GM23338 (cell line): ENCODE measurements around the gene PARD3.

Source experiments
- CREB1 ChIP-seq: fragments of 250-450 bp; sonication (Bioruptor Pico); IDR thresholded peaks from 2 replicates; pipeline ENCODE4 v1.5.0; 2020; ENCODE audit warnings: low read depth, mild to moderate bottlenecking, moderate library complexity
- EZH2 ChIP-seq: fragments of 200-600 bp; sonication (generic); IDR thresholded peaks from one replicate; pipeline ENCODE4 v1.8.0; 2017; ENCODE audit warnings: antibody characterized with exemption, mild to moderate bottlenecking, low read depth; ENCODE audit not compliant: unreplicated experiment
- EZH2phosphoT487 ChIP-seq: fragments of 200-600 bp; sonication (generic); IDR thresholded peaks from one replicate; pipeline ENCODE4 v1.8.1; 2018; ENCODE audit warnings: antibody characterized with exemption; ENCODE audit not compliant: unreplicated experiment
- JUNB ChIP-seq: IDR thresholded peaks from one replicate; pipeline ENCODE4 v1.6.1; 2016; ENCODE audit warnings: antibody characterized with exemption; ENCODE audit not compliant: unreplicated experiment
- NANOG ChIP-seq: IDR thresholded peaks from 2 replicates; pipeline ENCODE4 v1.6.1; 2016; ENCODE audit warnings: antibody characterized with exemption, borderline replicate concordance
- POLR2AphosphoS5 ChIP-seq: IDR thresholded peaks from 2 replicates; pipeline ENCODE4 v1.6.1; 2016; ENCODE audit warnings: antibody characterized with exemption, low read depth
- STAT1 ChIP-seq: IDR thresholded peaks from one replicate; pipeline ENCODE4 v1.6.1; 2016; ENCODE audit warnings: antibody characterized with exemption; ENCODE audit not compliant: unreplicated experiment
- ZNF114 ChIP-seq: fragments of 250-450 bp; sonication (Bioruptor Pico); IDR thresholded peaks from 2 replicates; pipeline ENCODE4 v1.5.0; 2020; ENCODE audit warnings: mild to moderate bottlenecking, moderate library complexity
- TF ChIP-seq, protein P1 (sequence below), 2 experiments: fragments of 200-600 bp in 1 of 2; sonication (generic) in 1 of 2; conservative IDR thresholded peaks; 2 replicates each; pipeline versions ENCODE4 v1.5.1 to v1.6.1; 2016 to 2017; ENCODE audit warnings: antibody characterized with exemption in 2 of 2, low read depth in 2 of 2, mild to moderate bottlenecking in 2 of 2, moderate library complexity in 1 of 2
- TF ChIP-seq, protein P2 (sequence below): IDR thresholded peaks from one replicate; pipeline ENCODE4 v1.6.1; 2018; ENCODE audit warnings: antibody characterized with exemption; ENCODE audit not compliant: unreplicated experiment
- TF ChIP-seq, protein P3 (sequence below): IDR thresholded peaks from 2 replicates; pipeline ENCODE4 v1.6.1; 2016; ENCODE audit warnings: antibody characterized with exemption
- TF ChIP-seq, protein P4 (sequence below): fragments of 250-450 bp; sonication (Bioruptor Pico); IDR thresholded peaks from 2 replicates; pipeline ENCODE4 v1.5.0; 2020; ENCODE audit warnings: mild to moderate bottlenecking, moderate library complexity

DNA sequence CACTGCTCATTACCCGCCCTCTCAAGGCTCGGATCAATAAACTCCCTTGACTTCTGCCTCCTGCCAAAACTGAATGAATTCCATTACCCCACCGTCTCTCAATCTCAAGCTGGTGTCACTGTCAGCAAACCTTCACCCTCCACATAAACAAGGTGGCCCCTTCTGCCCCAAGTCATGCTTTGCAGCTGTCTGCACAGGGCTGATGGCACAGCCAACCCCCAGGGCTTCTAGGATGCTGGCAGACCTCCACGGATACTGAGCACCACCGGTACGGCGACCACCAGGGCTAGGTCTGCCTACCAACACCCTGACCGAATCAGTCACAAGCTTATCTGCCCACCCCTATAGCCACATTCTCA, 46.1 kb downstream of the PARD3 start:
- TF ChIP-seq, protein P1, sequence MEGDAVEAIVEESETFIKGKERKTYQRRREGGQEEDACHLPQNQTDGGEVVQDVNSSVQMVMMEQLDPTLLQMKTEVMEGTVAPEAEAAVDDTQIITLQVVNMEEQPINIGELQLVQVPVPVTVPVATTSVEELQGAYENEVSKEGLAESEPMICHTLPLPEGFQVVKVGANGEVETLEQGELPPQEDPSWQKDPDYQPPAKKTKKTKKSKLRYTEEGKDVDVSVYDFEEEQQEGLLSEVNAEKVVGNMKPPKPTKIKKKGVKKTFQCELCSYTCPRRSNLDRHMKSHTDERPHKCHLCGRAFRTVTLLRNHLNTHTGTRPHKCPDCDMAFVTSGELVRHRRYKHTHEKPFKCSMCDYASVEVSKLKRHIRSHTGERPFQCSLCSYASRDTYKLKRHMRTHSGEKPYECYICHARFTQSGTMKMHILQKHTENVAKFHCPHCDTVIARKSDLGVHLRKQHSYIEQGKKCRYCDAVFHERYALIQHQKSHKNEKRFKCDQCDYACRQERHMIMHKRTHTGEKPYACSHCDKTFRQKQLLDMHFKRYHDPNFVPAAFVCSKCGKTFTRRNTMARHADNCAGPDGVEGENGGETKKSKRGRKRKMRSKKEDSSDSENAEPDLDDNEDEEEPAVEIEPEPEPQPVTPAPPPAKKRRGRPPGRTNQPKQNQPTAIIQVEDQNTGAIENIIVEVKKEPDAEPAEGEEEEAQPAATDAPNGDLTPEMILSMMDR (conservative IDR thresholded peaks at IDR 0.05; ENCODE audit: low read depth in 2 of 2), result no peak
- TF ChIP-seq JUNB, result no peak
- no peak for TF ChIP-seq EZH2phosphoT487
- TF ChIP-seq EZH2, result no peak
- TF ChIP-seq, protein P2, sequence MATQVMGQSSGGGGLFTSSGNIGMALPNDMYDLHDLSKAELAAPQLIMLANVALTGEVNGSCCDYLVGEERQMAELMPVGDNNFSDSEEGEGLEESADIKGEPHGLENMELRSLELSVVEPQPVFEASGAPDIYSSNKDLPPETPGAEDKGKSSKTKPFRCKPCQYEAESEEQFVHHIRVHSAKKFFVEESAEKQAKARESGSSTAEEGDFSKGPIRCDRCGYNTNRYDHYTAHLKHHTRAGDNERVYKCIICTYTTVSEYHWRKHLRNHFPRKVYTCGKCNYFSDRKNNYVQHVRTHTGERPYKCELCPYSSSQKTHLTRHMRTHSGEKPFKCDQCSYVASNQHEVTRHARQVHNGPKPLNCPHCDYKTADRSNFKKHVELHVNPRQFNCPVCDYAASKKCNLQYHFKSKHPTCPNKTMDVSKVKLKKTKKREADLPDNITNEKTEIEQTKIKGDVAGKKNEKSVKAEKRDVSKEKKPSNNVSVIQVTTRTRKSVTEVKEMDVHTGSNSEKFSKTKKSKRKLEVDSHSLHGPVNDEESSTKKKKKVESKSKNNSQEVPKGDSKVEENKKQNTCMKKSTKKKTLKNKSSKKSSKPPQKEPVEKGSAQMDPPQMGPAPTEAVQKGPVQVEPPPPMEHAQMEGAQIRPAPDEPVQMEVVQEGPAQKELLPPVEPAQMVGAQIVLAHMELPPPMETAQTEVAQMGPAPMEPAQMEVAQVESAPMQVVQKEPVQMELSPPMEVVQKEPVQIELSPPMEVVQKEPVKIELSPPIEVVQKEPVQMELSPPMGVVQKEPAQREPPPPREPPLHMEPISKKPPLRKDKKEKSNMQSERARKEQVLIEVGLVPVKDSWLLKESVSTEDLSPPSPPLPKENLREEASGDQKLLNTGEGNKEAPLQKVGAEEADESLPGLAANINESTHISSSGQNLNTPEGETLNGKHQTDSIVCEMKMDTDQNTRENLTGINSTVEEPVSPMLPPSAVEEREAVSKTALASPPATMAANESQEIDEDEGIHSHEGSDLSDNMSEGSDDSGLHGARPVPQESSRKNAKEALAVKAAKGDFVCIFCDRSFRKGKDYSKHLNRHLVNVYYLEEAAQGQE, result no peak
- no peak for TF ChIP-seq CREB1 (CRISPR knock-in tag)
- no peak for TF ChIP-seq POLR2AphosphoS5
- TF ChIP-seq, protein P3, sequence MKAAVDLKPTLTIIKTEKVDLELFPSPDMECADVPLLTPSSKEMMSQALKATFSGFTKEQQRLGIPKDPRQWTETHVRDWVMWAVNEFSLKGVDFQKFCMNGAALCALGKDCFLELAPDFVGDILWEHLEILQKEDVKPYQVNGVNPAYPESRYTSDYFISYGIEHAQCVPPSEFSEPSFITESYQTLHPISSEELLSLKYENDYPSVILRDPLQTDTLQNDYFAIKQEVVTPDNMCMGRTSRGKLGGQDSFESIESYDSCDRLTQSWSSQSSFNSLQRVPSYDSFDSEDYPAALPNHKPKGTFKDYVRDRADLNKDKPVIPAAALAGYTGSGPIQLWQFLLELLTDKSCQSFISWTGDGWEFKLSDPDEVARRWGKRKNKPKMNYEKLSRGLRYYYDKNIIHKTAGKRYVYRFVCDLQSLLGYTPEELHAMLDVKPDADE, result no peak
- TF ChIP-seq, protein P4, sequence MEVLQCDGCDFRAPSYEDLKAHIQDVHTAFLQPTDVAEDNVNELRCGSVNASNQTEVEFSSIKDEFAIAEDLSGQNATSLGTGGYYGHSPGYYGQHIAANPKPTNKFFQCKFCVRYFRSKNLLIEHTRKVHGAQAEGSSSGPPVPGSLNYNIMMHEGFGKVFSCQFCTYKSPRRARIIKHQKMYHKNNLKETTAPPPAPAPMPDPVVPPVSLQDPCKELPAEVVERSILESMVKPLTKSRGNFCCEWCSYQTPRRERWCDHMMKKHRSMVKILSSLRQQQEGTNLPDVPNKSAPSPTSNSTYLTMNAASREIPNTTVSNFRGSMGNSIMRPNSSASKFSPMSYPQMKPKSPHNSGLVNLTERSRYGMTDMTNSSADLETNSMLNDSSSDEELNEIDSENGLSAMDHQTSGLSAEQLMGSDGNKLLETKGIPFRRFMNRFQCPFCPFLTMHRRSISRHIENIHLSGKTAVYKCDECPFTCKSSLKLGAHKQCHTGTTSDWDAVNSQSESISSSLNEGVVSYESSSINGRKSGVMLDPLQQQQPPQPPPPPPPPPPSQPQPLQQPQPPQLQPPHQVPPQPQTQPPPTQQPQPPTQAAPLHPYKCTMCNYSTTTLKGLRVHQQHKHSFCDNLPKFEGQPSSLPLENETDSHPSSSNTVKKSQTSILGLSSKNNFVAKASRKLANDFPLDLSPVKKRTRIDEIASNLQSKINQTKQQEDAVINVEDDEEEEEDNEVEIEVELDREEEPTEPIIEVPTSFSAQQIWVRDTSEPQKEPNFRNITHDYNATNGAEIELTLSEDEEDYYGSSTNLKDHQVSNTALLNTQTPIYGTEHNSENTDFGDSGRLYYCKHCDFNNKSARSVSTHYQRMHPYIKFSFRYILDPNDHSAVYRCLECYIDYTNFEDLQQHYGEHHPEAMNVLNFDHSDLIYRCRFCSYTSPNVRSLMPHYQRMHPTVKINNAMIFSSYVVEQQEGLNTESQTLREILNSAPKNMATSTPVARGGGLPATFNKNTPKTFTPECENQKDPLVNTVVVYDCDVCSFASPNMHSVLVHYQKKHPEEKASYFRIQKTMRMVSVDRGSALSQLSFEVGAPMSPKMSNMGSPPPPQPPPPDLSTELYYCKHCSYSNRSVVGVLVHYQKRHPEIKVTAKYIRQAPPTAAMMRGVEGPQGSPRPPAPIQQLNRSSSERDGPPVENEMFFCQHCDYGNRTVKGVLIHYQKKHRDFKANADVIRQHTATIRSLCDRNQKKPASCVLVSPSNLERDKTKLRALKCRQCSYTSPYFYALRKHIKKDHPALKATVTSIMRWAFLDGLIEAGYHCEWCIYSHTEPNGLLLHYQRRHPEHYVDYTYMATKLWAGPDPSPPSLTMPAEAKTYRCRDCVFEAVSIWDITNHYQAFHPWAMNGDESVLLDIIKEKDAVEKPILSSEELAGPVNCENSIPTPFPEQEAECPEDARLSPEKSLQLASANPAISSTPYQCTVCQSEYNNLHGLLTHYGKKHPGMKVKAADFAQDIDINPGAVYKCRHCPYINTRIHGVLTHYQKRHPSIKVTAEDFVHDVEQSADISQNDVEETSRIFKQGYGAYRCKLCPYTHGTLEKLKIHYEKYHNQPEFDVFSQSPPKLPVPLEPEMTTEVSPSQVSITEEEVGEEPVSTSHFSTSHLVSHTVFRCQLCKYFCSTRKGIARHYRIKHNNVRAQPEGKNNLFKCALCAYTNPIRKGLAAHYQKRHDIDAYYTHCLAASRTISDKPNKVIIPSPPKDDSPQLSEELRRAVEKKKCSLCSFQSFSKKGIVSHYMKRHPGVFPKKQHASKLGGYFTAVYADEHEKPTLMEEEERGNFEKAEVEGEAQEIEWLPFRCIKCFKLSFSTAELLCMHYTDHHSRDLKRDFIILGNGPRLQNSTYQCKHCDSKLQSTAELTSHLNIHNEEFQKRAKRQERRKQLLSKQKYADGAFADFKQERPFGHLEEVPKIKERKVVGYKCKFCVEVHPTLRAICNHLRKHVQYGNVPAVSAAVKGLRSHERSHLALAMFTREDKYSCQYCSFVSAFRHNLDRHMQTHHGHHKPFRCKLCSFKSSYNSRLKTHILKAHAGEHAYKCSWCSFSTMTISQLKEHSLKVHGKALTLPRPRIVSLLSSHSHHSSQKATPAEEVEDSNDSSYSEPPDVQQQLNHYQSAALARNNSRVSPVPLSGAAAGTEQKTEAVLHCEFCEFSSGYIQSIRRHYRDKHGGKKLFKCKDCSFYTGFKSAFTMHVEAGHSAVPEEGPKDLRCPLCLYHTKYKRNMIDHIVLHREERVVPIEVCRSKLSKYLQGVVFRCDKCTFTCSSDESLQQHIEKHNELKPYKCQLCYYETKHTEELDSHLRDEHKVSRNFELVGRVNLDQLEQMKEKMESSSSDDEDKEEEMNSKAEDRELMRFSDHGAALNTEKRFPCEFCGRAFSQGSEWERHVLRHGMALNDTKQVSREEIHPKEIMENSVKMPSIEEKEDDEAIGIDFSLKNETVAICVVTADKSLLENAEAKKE (CRISPR knock-in tag), result no peak
- no peak for TF ChIP-seq ZNF114
- no peak for TF ChIP-seq NANOG
- TF ChIP-seq STAT1, result no peak
